Activated T-cell treated with anti-CD3 and anti-CD28 coated beads, Interleukin-2, amount 50 U/mL, for 24 hours (primary cell): Measurements from ENCODE around the gene CCDC85A.
A peak's percentile ranks its signal among the peaks of the same experiment; 100 is the strongest.

Source experiments
- DNase-seq: peaks from one replicate; pipeline ENCODE4 v3.0.0-alpha.2; 2020
- H3K27ac Mint-ChIP-seq: 2 replicates; pipeline ENCODE4 v1.8.0; 2020; ENCODE audit warnings: mild to moderate bottlenecking, mixed read lengths
- H3K27me3 Mint-ChIP-seq: 2 replicates; pipeline ENCODE4 v1.8.0; 2020; ENCODE audit warnings: mixed read lengths
- H3K36me3 Mint-ChIP-seq: 2 replicates; pipeline ENCODE4 v1.8.0; 2020; ENCODE audit warnings: low read depth, mixed read lengths
- H3K4me1 Mint-ChIP-seq: 2 replicates; pipeline ENCODE4 v1.8.0; 2020; ENCODE audit warnings: low read depth, mixed read lengths
- H3K4me3 Mint-ChIP-seq: 2 replicates; pipeline ENCODE4 v1.8.0; 2020; ENCODE audit warnings: mild to moderate bottlenecking, moderate library complexity, mixed read lengths
- H3K9me3 Mint-ChIP-seq: 2 replicates; pipeline ENCODE4 v1.8.0; 2020; ENCODE audit warnings: mixed read lengths

The CCDC85A gene

GRCh38 chr2:56179931-56180330 lies 3.9 kb upstream of the CCDC85A start:
- Mint-ChIP-seq H3K4me3 (no peak overlapping the region), H3K27ac (no peak overlapping the region), H3K4me1 (peaks cover 3% of the 10 kb centered on the region), H3K27me3 (peaks cover 41% of the 10 kb centered on the region), H3K36me3 (no peaks in the 10 kb centered on the region), H3K9me3 (no peaks in the 10 kb centered on the region)
- DNase-seq, result no peak

DNA sequence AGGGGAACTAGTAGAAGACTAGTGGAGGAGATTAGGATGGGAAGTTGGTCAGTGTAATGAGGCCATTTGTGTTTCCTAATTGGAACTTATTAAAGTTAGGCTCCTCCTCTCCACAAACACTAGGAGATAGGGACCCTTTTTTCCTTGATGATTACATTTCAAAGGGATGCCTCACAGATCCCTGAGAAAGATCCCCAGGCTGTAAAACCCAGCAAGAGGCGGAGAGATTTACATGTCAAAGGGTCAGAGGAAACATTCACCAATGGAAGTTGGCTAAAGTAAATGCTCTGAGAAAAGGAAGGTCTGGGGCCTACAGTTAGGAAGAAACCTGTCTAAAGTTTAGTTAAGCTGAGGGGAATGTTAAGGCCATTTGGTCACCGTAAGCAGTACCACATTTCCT lies 1.4 kb upstream of the CCDC85A start:
- no peaks in the 10 kb centered on the region for H3K36me3 Mint-ChIP-seq
- DNase-seq, result no peak
- peaks cover 66% of the 10 kb centered on the region for H3K27me3 Mint-ChIP-seq
- H3K9me3 Mint-ChIP-seq, result no peaks in the 10 kb centered on the region
- no peak overlapping the region for H3K4me3 Mint-ChIP-seq
- H3K4me1 Mint-ChIP-seq, result peaks cover 7% of the 10 kb centered on the region
- no peak overlapping the region for H3K27ac Mint-ChIP-seq

GRCh38 chr2:56184500-56185011 lies 766 bp downstream of the CCDC85A start:
- H3K9me3 Mint-ChIP-seq, result no peaks in the 10 kb centered on the region
- no peak overlapping the region for H3K4me3 Mint-ChIP-seq
- H3K27ac Mint-ChIP-seq, result no peak overlapping the region
- peaks cover 74% of the 10 kb centered on the region for H3K27me3 Mint-ChIP-seq
- H3K36me3 Mint-ChIP-seq, result no peaks in the 10 kb centered on the region
- no peak for DNase-seq
- H3K4me1 Mint-ChIP-seq, result peaks cover 7% of the 10 kb centered on the region

- Mint-ChIP-seq H3K27ac (no peak overlapping the region), H3K4me3 (peak overlapping the region; percentile 52), H3K27me3 (peaks cover 72% of the 10 kb centered on the region), H3K36me3 (no peaks in the 10 kb centered on the region), H3K9me3 (no peaks in the 10 kb centered on the region), H3K4me1 (peaks cover 7% of the 10 kb centered on the region)
- DNase-seq, result no peak
Measured at GRCh38 chr2:56185101-56185581, 1.4 kb downstream of the CCDC85A start.

DNA sequence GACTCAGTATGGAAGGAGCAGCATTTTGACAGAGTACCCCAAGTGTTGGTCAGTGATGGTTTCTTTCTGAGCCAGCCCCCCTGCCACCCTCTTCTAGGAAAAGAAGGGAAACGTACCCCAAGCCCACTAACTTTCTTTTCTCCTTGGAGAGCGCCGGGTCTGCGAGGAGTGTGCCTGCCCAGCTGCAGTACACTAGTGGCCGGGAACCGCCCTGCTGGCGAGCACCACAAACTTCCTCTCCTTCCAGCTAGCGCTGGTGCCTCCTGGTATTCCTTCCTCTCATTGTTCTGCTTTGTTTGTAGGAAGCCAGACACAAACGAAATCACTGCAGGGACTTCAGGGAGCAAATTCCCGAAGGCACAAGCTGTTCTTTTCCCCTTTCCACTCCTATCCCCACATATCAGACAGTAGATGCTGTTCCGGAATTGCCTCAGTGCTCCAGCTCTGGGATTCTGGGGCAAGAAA lies 1.8 kb downstream of the CCDC85A start:
- DNase-seq, result no peak
- no peak overlapping the region for H3K27ac Mint-ChIP-seq
- H3K27me3 Mint-ChIP-seq, result peaks cover 75% of the 10 kb centered on the region
- peaks cover 7% of the 10 kb centered on the region for H3K4me1 Mint-ChIP-seq
- no peak overlapping the region for H3K4me3 Mint-ChIP-seq
- H3K9me3 Mint-ChIP-seq, result no peaks in the 10 kb centered on the region
- no peaks in the 10 kb centered on the region for H3K36me3 Mint-ChIP-seq

DNA sequence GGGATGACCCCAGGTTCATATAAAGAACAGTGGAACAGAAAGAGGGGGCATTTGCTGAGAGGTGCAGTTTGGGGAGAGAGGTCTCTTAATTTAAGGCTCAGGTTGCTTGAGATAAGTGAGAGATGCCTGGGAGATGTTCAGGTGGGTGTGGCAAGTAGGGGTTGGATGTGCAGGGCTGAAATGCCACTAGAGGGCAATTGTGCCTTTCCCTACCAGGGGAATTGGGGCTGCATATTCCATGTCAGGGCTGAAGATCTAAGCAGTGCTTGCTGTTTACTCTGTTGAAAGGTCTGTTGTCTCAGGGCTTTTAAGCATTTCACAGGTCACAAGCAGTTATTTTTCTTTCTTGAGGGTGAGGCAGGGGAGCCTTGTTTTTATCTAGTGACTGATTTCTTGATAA lies 7.8 kb downstream of the CCDC85A start:
- no peaks in the 10 kb centered on the region for H3K36me3 Mint-ChIP-seq
- peaks cover 42% of the 10 kb centered on the region for H3K27me3 Mint-ChIP-seq
- H3K4me1 Mint-ChIP-seq, result no peaks in the 10 kb centered on the region
- DNase-seq, result no peak
- no peaks in the 10 kb centered on the region for H3K9me3 Mint-ChIP-seq
- H3K27ac Mint-ChIP-seq, result no peak overlapping the region
- H3K4me3 Mint-ChIP-seq, result no peak overlapping the region

DNA sequence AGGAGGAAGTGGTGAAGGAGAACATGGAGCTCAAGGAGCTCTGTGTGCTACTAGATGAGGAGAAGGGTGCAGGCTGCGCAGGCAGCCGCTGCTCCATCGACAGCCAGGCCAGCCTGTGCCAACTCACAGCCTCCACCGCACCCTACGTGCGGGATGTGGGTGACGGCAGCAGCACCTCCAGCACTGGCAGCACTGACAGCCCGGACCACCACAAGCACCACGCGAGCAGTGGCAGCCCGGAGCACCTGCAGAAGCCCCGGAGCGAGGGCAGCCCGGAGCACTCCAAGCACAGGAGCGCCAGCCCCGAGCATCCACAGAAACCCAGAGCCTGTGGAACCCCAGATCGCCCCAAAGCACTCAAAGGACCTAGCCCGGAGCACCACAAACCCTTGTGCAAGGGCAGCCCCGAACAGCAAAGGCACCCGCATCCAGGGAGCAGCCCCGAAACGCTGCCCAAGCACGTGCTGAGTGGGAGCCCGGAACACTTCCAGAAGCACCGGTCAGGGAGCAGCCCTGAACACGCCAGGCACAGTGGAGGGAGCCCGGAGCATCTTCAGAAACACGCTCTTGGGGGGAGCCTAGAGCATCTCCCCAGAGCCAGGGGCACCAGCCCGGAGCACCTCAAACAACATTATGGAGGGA lies 9.0 kb downstream of the CCDC85A start:
- Mint-ChIP-seq H3K27me3 (peaks cover 30% of the 10 kb centered on the region), H3K9me3 (no peaks in the 10 kb centered on the region), H3K4me1 (no peaks in the 10 kb centered on the region), H3K4me3 (no peak overlapping the region), H3K27ac (no peak overlapping the region), H3K36me3 (no peaks in the 10 kb centered on the region)
- DNase-seq, result no peak

DNA sequence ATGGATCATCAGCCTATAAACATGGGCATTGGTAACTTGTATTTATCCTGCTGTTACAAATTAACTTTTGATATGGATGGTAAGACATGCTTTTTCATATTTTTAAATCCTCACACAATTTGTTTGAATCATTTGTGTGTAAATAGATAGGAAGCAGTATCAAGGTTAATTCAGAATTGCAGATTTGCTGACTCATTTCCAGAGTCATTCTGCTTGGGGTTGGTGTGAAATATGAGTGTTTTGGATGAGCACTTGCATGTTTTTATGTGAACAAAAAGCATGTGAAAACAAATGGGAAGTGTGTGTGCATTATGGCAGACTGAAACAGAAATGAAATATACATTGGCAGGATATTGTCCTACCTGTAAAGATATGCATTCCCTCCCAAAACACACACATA lies 11.8 kb downstream of the CCDC85A start:
- H3K36me3 Mint-ChIP-seq, result no peaks in the 10 kb centered on the region
- H3K4me1 Mint-ChIP-seq, result no peaks in the 10 kb centered on the region
- no peak overlapping the region for H3K4me3 Mint-ChIP-seq
- H3K9me3 Mint-ChIP-seq, result no peaks in the 10 kb centered on the region
- H3K27ac Mint-ChIP-seq, result no peak overlapping the region
- DNase-seq, result no peak
- H3K27me3 Mint-ChIP-seq, result peaks cover 11% of the 10 kb centered on the region

GRCh38 chr2:56197816-56198215 lies 14.0 kb downstream of the CCDC85A start:
- H3K4me3 Mint-ChIP-seq, result no peak overlapping the region
- peaks cover 3% of the 10 kb centered on the region for H3K27me3 Mint-ChIP-seq
- no peaks in the 10 kb centered on the region for H3K9me3 Mint-ChIP-seq
- H3K4me1 Mint-ChIP-seq, result no peaks in the 10 kb centered on the region
- H3K36me3 Mint-ChIP-seq, result no peaks in the 10 kb centered on the region
- DNase-seq, result no peak
- no peak overlapping the region for H3K27ac Mint-ChIP-seq

DNA sequence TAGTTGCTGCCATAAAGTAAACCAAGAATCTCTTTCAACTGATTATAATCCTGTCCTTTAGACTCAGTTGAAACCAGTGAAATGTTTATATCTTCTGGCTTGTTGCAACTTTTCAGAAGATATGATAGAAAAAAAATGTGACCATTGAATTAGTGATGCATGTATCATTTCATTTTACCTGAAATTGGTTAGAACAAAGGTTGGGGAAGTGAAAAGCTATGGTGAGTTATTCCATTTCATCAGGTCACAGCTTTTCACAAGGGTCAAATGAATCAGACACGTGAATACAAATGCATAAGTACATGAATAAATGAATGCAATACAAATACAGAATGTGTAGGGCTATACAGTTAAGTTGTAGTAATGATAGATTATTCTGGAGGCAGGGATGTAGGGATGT lies 15.1 kb downstream of the CCDC85A start:
- Mint-ChIP-seq H3K27ac (no peak overlapping the region), H3K36me3 (no peaks in the 10 kb centered on the region), H3K4me3 (no peak overlapping the region), H3K9me3 (no peaks in the 10 kb centered on the region), H3K4me1 (no peaks in the 10 kb centered on the region), H3K27me3 (no peaks in the 10 kb centered on the region)
- no peak for DNase-seq

DNA sequence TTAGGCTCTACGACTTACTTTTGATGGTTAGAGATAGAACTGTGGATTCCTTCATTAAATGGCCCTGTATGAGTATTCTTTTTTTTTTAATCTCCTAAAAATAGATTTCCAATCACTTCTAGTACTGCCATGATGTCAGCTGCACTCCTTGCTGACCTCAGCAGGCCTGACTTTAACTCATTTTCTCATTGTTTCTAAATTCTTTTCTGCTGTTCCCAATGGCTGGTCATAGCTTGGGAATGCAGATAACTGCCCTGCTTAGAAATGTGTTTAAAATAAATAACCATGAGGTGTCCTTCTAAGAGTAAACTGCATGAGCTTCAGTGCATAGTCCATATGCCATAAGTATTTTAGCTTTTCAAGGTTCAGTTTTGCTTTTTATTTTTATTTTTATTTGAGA lies 15.7 kb downstream of the CCDC85A start:
- Mint-ChIP-seq H3K27ac (no peak overlapping the region), H3K36me3 (no peaks in the 10 kb centered on the region), H3K4me1 (no peaks in the 10 kb centered on the region), H3K4me3 (no peak overlapping the region), H3K9me3 (no peaks in the 10 kb centered on the region), H3K27me3 (no peaks in the 10 kb centered on the region)
- no peak for DNase-seq

GRCh38 chr2:56202381-56203121 lies 18.8 kb downstream of the CCDC85A start:
- DNase-seq, result no peak
- Mint-ChIP-seq H3K27me3 (no peaks in the 10 kb centered on the region), H3K27ac (no peak overlapping the region), H3K4me3 (no peak overlapping the region), H3K4me1 (no peaks in the 10 kb centered on the region), H3K9me3 (peaks cover 2% of the 10 kb centered on the region), H3K36me3 (no peaks in the 10 kb centered on the region)

- DNase-seq, result no peak
- no peaks in the 10 kb centered on the region for H3K36me3 Mint-ChIP-seq
Measured at GRCh38 chr2:56204556-56204955, 20.8 kb downstream of the CCDC85A start.

DNA sequence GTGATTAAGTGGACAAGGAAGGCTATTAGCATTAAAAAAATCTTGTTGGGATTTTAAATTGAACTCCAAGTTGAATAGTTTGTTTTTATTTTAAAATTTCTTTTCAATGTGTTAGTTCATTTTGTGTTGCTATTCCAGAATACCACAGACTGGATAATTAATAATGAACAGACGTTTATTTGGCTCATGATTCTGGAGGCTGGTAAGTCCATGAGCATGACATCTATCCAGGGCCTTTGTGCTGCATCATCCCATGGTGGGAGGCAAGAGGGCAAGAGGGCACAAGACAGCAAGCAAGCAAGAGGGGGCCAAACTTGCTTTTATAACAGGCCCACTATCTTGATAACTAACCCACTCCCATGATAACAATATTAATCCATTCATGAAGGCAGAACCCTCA lies 22.5 kb downstream of the CCDC85A start:
- DNase-seq, result no peak
- Mint-ChIP-seq H3K36me3 (no peaks in the 10 kb centered on the region), H3K9me3 (peaks cover 2% of the 10 kb centered on the region), H3K27ac (no peak overlapping the region), H3K4me3 (no peak overlapping the region), H3K4me1 (no peaks in the 10 kb centered on the region), H3K27me3 (no peaks in the 10 kb centered on the region)

More at GRCh38 chr2:56204556-56204955, 20.8 kb downstream of the CCDC85A start:
- no peak overlapping the region for H3K4me3 Mint-ChIP-seq
- H3K27ac Mint-ChIP-seq, result no peak overlapping the region
- H3K4me1 Mint-ChIP-seq, result no peaks in the 10 kb centered on the region
- no peaks in the 10 kb centered on the region for H3K27me3 Mint-ChIP-seq
- peaks cover 2% of the 10 kb centered on the region for H3K9me3 Mint-ChIP-seq

DNA sequence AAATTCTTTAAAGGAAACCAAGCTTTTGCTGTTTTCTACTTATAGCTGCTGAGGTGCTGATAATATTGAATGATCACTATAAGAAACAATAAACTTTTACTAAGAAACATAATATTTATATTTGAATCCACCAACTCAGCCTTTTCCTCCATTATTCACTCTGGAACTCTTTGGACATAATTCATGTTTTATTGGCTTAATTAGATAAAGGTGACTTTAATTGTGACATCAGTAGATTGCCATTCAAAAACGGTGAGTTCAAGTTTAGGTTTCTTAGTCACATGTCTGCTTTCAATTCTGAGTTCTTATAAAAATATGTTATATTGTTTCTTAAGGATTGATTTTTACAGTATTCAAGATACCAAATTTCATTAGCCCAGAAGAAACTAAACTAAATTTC lies 24.0 kb downstream of the CCDC85A start:
- Mint-ChIP-seq H3K27ac (no peak overlapping the region), H3K4me1 (no peaks in the 10 kb centered on the region), H3K36me3 (no peaks in the 10 kb centered on the region), H3K4me3 (no peak overlapping the region), H3K9me3 (peaks cover 2% of the 10 kb centered on the region), H3K27me3 (no peaks in the 10 kb centered on the region)
- DNase-seq, result no peak
